BJ (cell line): ENCODE results near the gene RAB11FIP2. TPM values are rescaled to one million over a fixed set of nuclear protein-coding genes. Genes with fewer than 3 reads are reported as not detected.

Experiments used
- CTCF ChIA-PET: fragments of 350-600 bp; formaldehyde crosslinking; extraction: SDS; loops from one replicate; lab custom pipeline; 2021; ENCODE audit warnings: antibody characterized with exemption, inconsistent platforms; lab: Yijun Ruan, JAX
- POLR2A ChIA-PET: fragments of 300-600 bp; sonication (Branson Sonifier 250); formaldehyde crosslinking; extraction: SDS; loops from one replicate; lab custom pipeline; 2021; ENCODE audit warnings: antibody characterized with exemption; lab: Charles Lee
- DNase-seq: peaks from one replicate; pipeline ENCODE4 v3.0.0-alpha.2; 2011; ENCODE audit warnings: low read depth
- H3K27me3 ChIP-seq: 2 replicates; pipeline ENCODE4 v1.6.0; 2011; ENCODE audit warnings: low read length; ENCODE audit not compliant: control insufficient read depth, insufficient read depth
- H3K36me3 ChIP-seq: 2 replicates; pipeline ENCODE4 v1.5.1; 2011; ENCODE audit warnings: low read length; ENCODE audit not compliant: control insufficient read depth, insufficient read depth
- H3K4me3 ChIP-seq: 2 replicates; pipeline ENCODE4 v1.5.1; 2011; ENCODE audit warnings: low read depth, mild to moderate bottlenecking, control low read depth, low read length
- polyA plus RNA-seq: library from polyadenylated mRNA; depleted of rRNA; stranded (reverse); fragments of >200 nt; gene quantifications from 2 replicates; pipeline ENCODE4 v1.2.3, GENCODE V29; 2011
- TF ChIP-seq, protein P1 (sequence below): IDR thresholded peaks from 2 replicates; pipeline ENCODE4 v1.5.1; 2011; ENCODE audit warnings: low read depth, mild to moderate bottlenecking, control low read depth, inconsistent platforms, low read length, moderate library complexity; ENCODE audit not compliant: insufficient read depth

Gene RAB11FIP2
- polyA plus RNA-seq, 1 experiment, result 5.2 TPM

DNA sequence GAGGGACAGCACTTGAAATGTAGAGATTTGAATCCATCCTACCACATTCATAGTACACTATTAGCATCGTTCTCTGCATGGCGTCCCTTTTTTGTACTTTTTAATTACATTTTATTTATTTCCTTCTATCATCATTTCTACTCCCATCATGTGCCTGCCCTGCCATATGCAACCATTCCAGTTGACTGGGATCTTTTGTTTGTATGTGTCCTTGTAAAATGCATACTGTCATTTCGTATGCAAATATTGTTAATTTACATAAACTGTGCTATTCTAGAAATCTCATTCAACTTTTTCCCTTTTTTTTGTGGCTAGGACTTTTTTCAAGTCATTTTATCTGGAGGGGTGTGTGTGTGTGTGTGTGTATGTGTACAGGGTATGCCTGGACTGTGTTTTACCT lies 57.9 kb downstream of the RAB11FIP2 start:
- Histone ChIP-seq H3K27me3 (no peaks in the 10 kb centered on the region), H3K36me3 (no peaks in the 10 kb centered on the region), H3K4me3 (no peak overlapping the region)
- POLR2A ChIA-PET, result no interaction called here
- no peak for DNase-seq
- TF ChIP-seq, protein P1, sequence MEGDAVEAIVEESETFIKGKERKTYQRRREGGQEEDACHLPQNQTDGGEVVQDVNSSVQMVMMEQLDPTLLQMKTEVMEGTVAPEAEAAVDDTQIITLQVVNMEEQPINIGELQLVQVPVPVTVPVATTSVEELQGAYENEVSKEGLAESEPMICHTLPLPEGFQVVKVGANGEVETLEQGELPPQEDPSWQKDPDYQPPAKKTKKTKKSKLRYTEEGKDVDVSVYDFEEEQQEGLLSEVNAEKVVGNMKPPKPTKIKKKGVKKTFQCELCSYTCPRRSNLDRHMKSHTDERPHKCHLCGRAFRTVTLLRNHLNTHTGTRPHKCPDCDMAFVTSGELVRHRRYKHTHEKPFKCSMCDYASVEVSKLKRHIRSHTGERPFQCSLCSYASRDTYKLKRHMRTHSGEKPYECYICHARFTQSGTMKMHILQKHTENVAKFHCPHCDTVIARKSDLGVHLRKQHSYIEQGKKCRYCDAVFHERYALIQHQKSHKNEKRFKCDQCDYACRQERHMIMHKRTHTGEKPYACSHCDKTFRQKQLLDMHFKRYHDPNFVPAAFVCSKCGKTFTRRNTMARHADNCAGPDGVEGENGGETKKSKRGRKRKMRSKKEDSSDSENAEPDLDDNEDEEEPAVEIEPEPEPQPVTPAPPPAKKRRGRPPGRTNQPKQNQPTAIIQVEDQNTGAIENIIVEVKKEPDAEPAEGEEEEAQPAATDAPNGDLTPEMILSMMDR, result no peak
- CTCF ChIA-PET, result no interaction called here

DNA sequence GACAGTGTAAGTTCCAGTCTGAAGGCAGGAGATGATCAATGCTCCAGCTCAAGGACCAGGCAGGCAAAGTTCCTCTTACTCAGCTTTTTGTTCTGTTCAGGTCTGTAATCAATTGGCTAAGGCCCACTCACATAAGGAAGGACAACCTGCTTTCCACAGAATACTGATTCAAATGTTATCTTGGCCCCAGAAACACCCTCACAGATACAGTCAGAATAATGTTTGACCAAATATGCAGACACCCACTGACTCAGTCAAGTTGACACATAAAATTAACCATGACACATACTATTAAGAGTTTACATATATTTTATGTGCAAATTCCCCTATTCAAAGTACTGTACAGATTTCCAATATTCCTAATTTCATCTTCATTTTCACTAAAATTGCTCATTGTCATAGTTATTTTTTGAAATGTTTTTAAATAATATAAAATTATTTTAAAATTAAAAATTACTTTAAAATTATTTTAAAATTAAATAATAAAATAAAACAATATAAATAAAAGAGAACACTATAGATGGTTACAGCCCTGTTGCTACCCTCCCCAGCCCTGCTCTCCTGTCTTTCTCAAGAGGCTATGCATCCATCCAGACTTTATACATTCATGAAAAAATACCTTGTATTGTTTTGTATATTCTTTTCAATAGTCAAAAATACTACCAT lies 59.4 kb downstream of the RAB11FIP2 start:
- H3K4me3 ChIP-seq, result no peak overlapping the region
- TF ChIP-seq, protein P1, result no peak
- ChIA-PET CTCF (no interaction called here), POLR2A (no interaction called here)
- H3K36me3 ChIP-seq, result no peaks in the 10 kb centered on the region
- H3K27me3 ChIP-seq, result no peaks in the 10 kb centered on the region; the same call in 1 of the 2 replicates
- no peak for DNase-seq

DNA sequence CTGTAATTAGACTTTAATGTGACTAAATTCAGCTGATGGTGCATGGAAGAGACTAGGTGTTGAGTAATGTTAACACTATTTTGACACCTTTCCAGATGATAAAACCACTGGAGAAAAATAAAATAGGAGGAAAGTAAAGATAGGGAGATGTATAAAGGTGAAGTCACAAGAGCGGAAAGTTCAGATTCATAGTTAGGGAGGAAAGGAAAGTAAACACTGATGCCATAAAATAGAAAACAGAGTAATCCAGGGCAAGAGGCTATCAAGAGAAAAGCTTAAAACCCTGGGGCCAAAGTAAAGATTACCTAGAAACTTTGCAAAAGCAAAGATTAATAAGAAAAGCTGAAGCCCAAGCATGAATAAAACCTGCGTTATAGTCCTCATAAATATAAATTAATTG lies 62.8 kb downstream of the RAB11FIP2 start:
- H3K4me3 ChIP-seq, result no peak overlapping the region
- ChIA-PET CTCF (interaction anchor here (0.6 kb wide), 1 partner anchor 556 kb away, joined by 4 read pairs; no protein-coding TSS in a partner anchor), POLR2A (no interaction called here)
- H3K36me3 ChIP-seq, result no peaks in the 10 kb centered on the region
- H3K27me3 ChIP-seq, result no peaks in the 10 kb centered on the region; the same call in 1 of the 2 replicates
- TF ChIP-seq, protein P1, result no peak
- no peak for DNase-seq

DNA sequence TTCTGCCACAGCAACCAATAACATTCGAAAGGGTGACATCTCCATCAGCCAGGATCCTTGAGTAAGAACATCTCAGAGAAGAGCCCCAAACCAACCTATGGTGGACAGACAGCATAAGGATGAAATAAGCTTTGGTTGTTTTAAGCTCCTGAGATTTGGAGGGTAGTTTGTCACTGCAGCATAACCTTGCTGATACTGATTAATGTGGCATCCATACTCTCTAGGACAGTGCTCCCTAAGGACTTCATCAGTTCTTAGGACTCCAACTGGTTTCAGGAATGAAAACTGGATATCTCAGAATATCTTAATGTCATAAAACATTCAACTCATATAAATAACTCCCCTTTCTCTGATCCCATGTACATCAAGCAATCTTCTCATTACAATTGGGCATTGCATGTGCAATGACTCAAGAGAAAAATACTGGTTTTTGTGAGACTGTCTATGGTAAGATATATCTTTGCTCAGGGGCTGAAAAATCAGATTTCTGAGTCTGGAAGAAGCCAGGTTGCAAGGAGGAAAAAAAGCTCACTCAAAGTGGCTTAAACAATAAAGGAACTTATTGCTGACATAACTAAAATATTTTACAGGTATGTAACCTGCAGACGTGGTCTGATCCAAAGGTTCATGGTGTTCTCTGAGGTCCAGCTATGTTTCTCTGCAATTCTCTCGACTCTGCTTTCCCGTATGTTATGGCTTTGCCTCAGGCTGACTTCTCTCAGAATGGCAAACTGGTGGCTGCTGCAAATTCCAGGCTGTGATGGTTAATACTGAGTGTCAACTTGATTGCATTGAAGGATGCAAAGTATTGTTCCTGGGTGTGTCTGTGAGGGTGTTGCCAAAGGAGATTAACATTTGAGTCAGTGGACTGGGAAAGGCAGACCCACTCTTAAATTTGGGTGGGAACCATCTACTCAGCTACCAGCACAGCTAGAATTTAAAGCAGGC lies 65.7 kb downstream of the RAB11FIP2 start:
- Histone ChIP-seq H3K27me3 (no peaks in the 10 kb centered on the region; the same call in 1 of the 2 replicates), H3K36me3 (no peaks in the 10 kb centered on the region), H3K4me3 (no peak overlapping the region)
- ChIA-PET CTCF (no interaction called here), POLR2A (interaction anchor here (0.7 to 1.0 kb wide), 2 partner anchors 19 to 55 kb away, joined by 3 to 5 read pairs; no protein-coding TSS in a partner anchor)
- TF ChIP-seq, protein P1, result no peak
- no peak for DNase-seq

DNA sequence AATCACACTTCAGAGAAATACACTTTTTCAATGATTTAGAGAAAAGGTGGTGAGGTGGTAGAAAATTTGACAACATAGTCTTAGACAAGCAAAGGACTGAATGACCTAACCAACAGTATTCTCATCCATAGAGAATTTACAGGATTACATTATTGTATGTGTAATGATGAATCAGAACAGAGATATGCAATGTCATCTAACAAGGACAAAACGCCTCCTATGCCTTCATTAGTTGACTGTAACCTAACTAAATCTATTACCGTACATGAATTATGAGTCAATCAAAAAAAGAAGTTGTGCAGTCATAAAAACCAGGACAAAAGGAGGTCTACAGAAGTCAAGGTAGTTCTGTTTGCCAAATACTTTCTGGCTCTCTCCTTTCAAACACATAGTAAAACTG lies 66.5 kb downstream of the RAB11FIP2 start:
- DNase-seq, result peak; percentile 62
- Histone ChIP-seq H3K36me3 (no peaks in the 10 kb centered on the region), H3K27me3 (no peaks in the 10 kb centered on the region; the same call in 1 of the 2 replicates), H3K4me3 (no peak overlapping the region)
- POLR2A ChIA-PET, result interaction anchor here (1.0 kb wide), 1 partner anchor 56 kb away, joined by 5 read pairs; no protein-coding TSS in a partner anchor
- TF ChIP-seq, protein P1, result no peak
- CTCF ChIA-PET, result interaction anchor here (1.2 kb wide), 1 partner anchor 12 kb away, joined by 4 read pairs; no protein-coding TSS in a partner anchor
